Endodermal cell (in vitro differentiated cells): Measurements from ENCODE around the gene ABCB9. TPM values are rescaled to one million over a fixed set of nuclear protein-coding genes. Genes with fewer than 3 reads are reported as not detected.

Experiments
- DNase-seq: peaks from one replicate; pipeline ENCODE4 v3.0.0-alpha.2; 2017
- H3K27ac ChIP-seq: 2 replicates; pipeline ENCODE4 v1.5.1; 2013; ENCODE audit warnings: mild to moderate bottlenecking, low read depth, low read length, moderate library complexity
- H3K27me3 ChIP-seq: 2 replicates; pipeline ENCODE4 v1.6.1; 2013; ENCODE audit warnings: mild to moderate bottlenecking, low read length, moderate library complexity; ENCODE audit not compliant: insufficient read depth, control insufficient read depth, poor library complexity, severe bottlenecking
- H3K36me3 ChIP-seq: 2 replicates; pipeline ENCODE4 v1.7.0; 2013; ENCODE audit warnings: mild to moderate bottlenecking, low read length, moderate library complexity; ENCODE audit not compliant: control insufficient read depth, insufficient read depth
- H3K4me1 ChIP-seq: one replicate; pipeline ENCODE4 v1.7.0; 2013; ENCODE audit warnings: low read length; ENCODE audit not compliant: control insufficient read depth, insufficient read depth
- H3K4me3 ChIP-seq: 2 replicates; pipeline ENCODE4 v1.5.1; 2013; ENCODE audit warnings: mild to moderate bottlenecking, low read length, moderate library complexity
- H3K9ac ChIP-seq: 2 replicates; pipeline ENCODE4 v1.6.1; 2013; ENCODE audit warnings: mild to moderate bottlenecking, low read length, moderate library complexity; ENCODE audit not compliant: poor library complexity, severe bottlenecking; ENCODE audit errors: extremely low read depth
- H3K9me3 ChIP-seq: 2 replicates; pipeline ENCODE4 v1.6.1; 2013; ENCODE audit warnings: mild to moderate bottlenecking, low read length, moderate library complexity; ENCODE audit not compliant: control insufficient read depth
- H3K27ac Mint-ChIP-seq: 2 replicates; pipeline ENCODE4 v1.8.0; 2020; ENCODE audit warnings: mixed read lengths
- H3K27me3 Mint-ChIP-seq: 2 replicates; pipeline ENCODE4 v1.8.0; 2021; ENCODE audit warnings: mild to moderate bottlenecking, mixed read lengths; ENCODE audit not compliant: insufficient read depth
- H3K36me3 Mint-ChIP-seq: 2 replicates; pipeline ENCODE4 v1.8.0; 2020; ENCODE audit warnings: low read depth, mixed read lengths
- H3K4me1 Mint-ChIP-seq: 2 replicates; pipeline ENCODE4 v1.8.0; 2020; ENCODE audit warnings: mixed read lengths
- H3K4me3 Mint-ChIP-seq: 2 replicates; pipeline ENCODE4 v1.8.0; 2020; ENCODE audit warnings: mild to moderate bottlenecking, moderate library complexity, mixed read lengths
- H3K9me3 Mint-ChIP-seq: 2 replicates; pipeline ENCODE4 v1.8.0; 2020; ENCODE audit warnings: mild to moderate bottlenecking, mixed read lengths
- CTCF ChIP-seq: fragments of 200-600 bp; sonication (generic); conservative IDR thresholded peaks from 2 replicates; pipeline ENCODE4 v1.5.0; 2021; ENCODE audit warnings: antibody characterized with exemption, mild to moderate bottlenecking
- WGBS, 2 experiments: methylation state at CpG; one replicate each; pipeline versions ENCODE4 v1.1.5 to v1.1.7; 2013; ENCODE audit warnings: missing lambda C conversion rate in 2 of 2, mixed read lengths in 1 of 2; ENCODE audit not compliant: insufficient coverage in 1 of 2, insufficient read length in 1 of 2; 5-methylcytosine and 5-hydroxymethylcytosine counted together
- total RNA-seq, 2 donors: library from RNA; stranded (reverse); fragmentation: NEBNext Ultra II Directional in 1 of 2; extraction: Animal tissue kit (Norgen Biotek cat#: 25700) in 1 of 2; gene quantifications; 2 replicates in 1 of 2; 3 replicates in 1 of 2; pipeline ENCODE4 v1.2.1, GENCODE V29; 2021

The ABCB9 gene
- total RNA-seq, 2 donors from 2014 or later: 5.4 to 6.0 TPM

- Mint-ChIP-seq H3K4me3 (no peak overlapping the region), H3K36me3 (peaks cover 3% of the 10 kb centered on the region), H3K9me3 (no peaks in the 10 kb centered on the region), H3K27ac (no peak overlapping the region), H3K4me1 (no peaks in the 10 kb centered on the region), H3K27me3 (no peaks in the 10 kb centered on the region)
- H3K4me1 ChIP-seq: no peaks in the 10 kb centered on the region
- no peaks in the 10 kb centered on the region for H3K27me3 ChIP-seq
- WGBS, 2 experiments: 93% methylated on average over 8 to 20 of the region's 20 CpGs
- no peak overlapping the region for H3K9ac ChIP-seq
- no peak overlapping the region for H3K4me3 ChIP-seq
- no peaks in the 10 kb centered on the region for H3K36me3 ChIP-seq
- no peak overlapping the region for H3K27ac ChIP-seq
- TF ChIP-seq CTCF: no peak
- no peaks in the 10 kb centered on the region for H3K9me3 ChIP-seq
- DNase-seq: no peak
Measured at GRCh38 chr12:122995503-122996187, 29.4 kb upstream of the ABCB9 start.

DNA sequence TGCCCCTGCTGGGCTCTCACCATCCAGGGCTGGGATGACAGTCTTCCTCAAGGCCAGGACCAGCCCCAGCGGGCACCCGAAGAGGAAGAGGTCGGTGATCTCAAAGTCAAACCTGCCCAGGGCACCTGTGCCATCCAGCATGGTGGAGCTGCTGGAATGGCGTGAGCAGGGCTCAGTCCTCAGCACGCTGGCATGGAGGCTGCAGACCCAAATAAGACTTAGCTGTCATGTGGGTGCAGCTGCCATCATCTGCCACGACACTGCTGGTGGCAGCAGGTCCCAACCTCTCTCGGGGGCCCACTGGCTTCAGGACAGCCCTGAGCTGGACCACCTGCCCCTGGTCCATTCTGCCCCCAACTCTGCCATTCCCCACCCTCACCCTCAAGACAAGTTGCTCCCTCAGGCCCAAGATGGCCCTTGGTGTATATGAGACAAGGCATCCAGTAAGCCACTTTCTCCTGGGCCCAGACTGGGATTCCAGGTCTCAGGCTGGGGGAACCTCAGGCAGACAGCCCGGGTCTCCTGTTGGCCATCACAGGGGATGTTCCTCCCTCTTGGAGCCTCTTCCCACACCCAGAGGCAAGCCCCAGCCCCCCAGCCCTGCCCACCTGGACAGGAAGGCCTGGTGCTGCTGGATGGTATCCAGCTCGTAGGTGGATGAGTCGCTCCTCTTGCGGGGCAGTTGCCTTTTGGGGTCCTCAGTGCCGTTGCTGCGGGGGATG, 28.7 kb upstream of the ABCB9 start:
- H3K27me3 Mint-ChIP-seq: no peaks in the 10 kb centered on the region
- Histone ChIP-seq H3K9ac (no peak overlapping the region), H3K27ac (no peak overlapping the region), H3K4me1 (no peaks in the 10 kb centered on the region), H3K4me3 (no peak overlapping the region), H3K27me3 (no peaks in the 10 kb centered on the region), H3K9me3 (no peaks in the 10 kb centered on the region), H3K36me3 (no peaks in the 10 kb centered on the region)
- no peak for TF ChIP-seq CTCF
- WGBS, 2 experiments: 93% methylated on average over 11 to 13 of the region's 13 CpGs
- no peaks in the 10 kb centered on the region for H3K9me3 Mint-ChIP-seq
- no peaks in the 10 kb centered on the region for H3K36me3 Mint-ChIP-seq
- no peak overlapping the region for H3K4me3 Mint-ChIP-seq
- no peak overlapping the region for H3K27ac Mint-ChIP-seq
- no peaks in the 10 kb centered on the region for H3K4me1 Mint-ChIP-seq
- DNase-seq: no peak

DNA sequence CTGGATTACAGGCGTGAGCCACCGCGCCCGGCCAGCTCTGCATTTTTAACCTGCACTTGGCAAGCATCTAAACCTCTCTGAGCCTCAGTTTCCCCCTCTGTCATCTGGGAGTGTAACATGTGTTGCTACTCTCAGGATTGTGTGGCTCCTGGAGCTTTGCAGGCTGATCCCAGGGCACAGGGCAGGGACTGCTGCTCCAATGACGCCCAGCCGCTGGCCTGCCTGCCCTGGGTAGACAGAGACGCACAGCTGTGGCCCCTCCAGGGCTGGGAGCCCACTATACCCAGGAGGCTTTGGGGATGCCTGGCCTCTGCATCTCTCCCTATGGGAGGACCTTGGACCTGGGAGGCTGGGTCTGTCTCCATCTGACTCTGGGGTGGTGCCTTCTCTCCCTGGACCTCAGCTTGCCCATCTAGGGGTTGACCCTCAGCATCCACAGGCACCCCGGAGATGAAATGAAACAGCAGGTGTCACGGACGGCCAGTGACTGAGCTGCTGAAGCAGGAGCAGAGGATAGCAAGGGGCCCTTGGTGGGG, 27.9 kb upstream of the ABCB9 start:
- no peaks in the 10 kb centered on the region for H3K9me3 Mint-ChIP-seq
- no peak overlapping the region for H3K4me3 ChIP-seq
- H3K27me3 Mint-ChIP-seq: no peaks in the 10 kb centered on the region
- no peak for DNase-seq
- no peaks in the 10 kb centered on the region for H3K4me1 Mint-ChIP-seq
- no peak overlapping the region for H3K27ac ChIP-seq
- no peaks in the 10 kb centered on the region for H3K4me1 ChIP-seq
- H3K4me3 Mint-ChIP-seq: no peak overlapping the region
- no peaks in the 10 kb centered on the region for H3K36me3 ChIP-seq
- H3K36me3 Mint-ChIP-seq: no peaks in the 10 kb centered on the region
- 94 to 97% methylated on average over 7 to 10 of the region's 10 CpGs for WGBS, 2 experiments
- TF ChIP-seq CTCF: no peak
- H3K27me3 ChIP-seq: no peaks in the 10 kb centered on the region
- no peak overlapping the region for H3K27ac Mint-ChIP-seq
- no peaks in the 10 kb centered on the region for H3K9me3 ChIP-seq
- no peak overlapping the region for H3K9ac ChIP-seq
